NT2/D1 (cell line): Measurements from ENCODE around the gene ADARB2.

Experiments used
- SUZ12 ChIP-seq: IDR thresholded peaks from 2 replicates; pipeline ENCODE4 v1.6.1; 2011; ENCODE audit not compliant: insufficient read length, insufficient read depth; ENCODE audit errors: extremely low read depth
- YY1 ChIP-seq: IDR thresholded peaks from 2 replicates; pipeline ENCODE4 v1.6.1; 2011; ENCODE audit not compliant: insufficient read length, insufficient read depth
- ZNF274 ChIP-seq: IDR thresholded peaks from 2 replicates; pipeline ENCODE4 v1.6.1; 2011; ENCODE audit warnings: mild to moderate bottlenecking, low read depth, low read length

DNA sequence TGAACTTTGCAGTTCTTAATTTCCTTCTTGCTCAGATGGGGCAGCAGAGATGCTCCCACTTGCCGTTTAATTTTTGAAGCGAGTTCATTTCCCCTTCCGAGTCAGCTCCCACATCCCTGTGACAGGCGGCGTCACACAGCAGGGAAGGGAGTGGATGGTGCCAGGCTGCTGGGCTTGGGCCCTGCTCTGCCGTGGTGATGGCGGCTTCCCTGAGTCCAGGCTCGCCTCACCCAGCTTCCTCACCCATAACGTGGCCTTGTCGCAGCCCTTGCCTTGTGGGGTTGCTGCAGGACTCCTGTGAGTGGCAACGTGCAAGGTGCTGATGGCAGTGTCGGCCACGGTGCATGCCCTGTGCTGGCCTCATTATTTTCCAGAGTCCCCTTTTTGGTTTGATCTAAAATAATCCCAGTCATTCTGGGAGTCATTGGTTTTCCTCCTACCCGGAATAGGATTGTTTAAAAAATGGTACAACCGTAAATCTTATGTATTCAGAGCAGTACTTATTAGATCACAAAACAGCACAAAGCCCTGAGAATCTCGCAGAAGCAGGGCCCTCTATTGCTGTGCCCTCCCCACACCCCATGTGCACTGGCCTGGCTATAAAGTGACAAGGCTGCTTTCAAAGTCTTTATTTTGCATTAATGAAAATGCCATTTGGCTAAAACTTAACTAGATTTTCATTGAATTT is 421.1 kb downstream of the ADARB2 start:
- no peak for TF ChIP-seq SUZ12
- TF ChIP-seq YY1: no peak
- no peak for TF ChIP-seq ZNF274
